ENCODE measurements around the gene ARL17B.
"Not testable (repeated sequence)": the region's sequence is repeated elsewhere in the genome, so short reads cannot be mapped to it uniquely, and the experiment has no call there.

The ARL17B gene

GRCh38 chr17:46361755-46362154 is at the start of gene ARL17B:
TSS of gene ARL17B (minus strand) at chr17:46361766. CDS start at chr17:46358397, 3,369 bp downstream.
- in situ Hi-C loops (cut with HindIII; ENCODE audit: low pct_unique_long_range_greater_than_20kb, low sequenced_read_pairs); DNase-seq (ENCODE audit: low read depth in 1 of 2, low spot score in 1 of 2): not testable (repeated sequence)

GRCh38 chr17:46409864-46410263 is 48.3 kb upstream of the ARL17B start:
- DNase-seq (ENCODE audit: low read depth in 1 of 2, low spot score in 1 of 2); in situ Hi-C loops (cut with HindIII; ENCODE audit: low pct_unique_long_range_greater_than_20kb, low sequenced_read_pairs): not testable (repeated sequence)

GRCh38 chr17:46407155-46407554 is 45.6 kb upstream of the ARL17B start:
- in situ Hi-C loops (cut with HindIII; ENCODE audit: low pct_unique_long_range_greater_than_20kb, low sequenced_read_pairs); DNase-seq (ENCODE audit: low read depth in 1 of 2, low spot score in 1 of 2): not testable (repeated sequence)

- in situ Hi-C loops (cut with HindIII; ENCODE audit: low pct_unique_long_range_greater_than_20kb, low sequenced_read_pairs); DNase-seq (ENCODE audit: low read depth in 1 of 2, low spot score in 1 of 2): not testable (repeated sequence)
These were observed 39.6 kb upstream of the ARL17B start for GRCh38 chr17:46401033-46401787.

- in situ Hi-C loops (cut with HindIII; ENCODE audit: low pct_unique_long_range_greater_than_20kb, low sequenced_read_pairs); DNase-seq (ENCODE audit: low read depth in 1 of 2, low spot score in 1 of 2): not testable (repeated sequence)
These were observed 39.0 kb upstream of the ARL17B start for GRCh38 chr17:46400543-46400942.

GRCh38 chr17:46399993-46400392 is 38.4 kb upstream of the ARL17B start:
- in situ Hi-C loops (cut with HindIII; ENCODE audit: low pct_unique_long_range_greater_than_20kb, low sequenced_read_pairs); DNase-seq (ENCODE audit: low read depth in 1 of 2, low spot score in 1 of 2): not testable (repeated sequence)

GRCh38 chr17:46396292-46396691 is 34.7 kb upstream of the ARL17B start:
- in situ Hi-C loops (cut with HindIII; ENCODE audit: low pct_unique_long_range_greater_than_20kb, low sequenced_read_pairs); DNase-seq (ENCODE audit: low read depth in 1 of 2, low spot score in 1 of 2): not testable (repeated sequence)

- DNase-seq (ENCODE audit: low read depth in 1 of 2, low spot score in 1 of 2); in situ Hi-C loops (cut with HindIII; ENCODE audit: low pct_unique_long_range_greater_than_20kb, low sequenced_read_pairs): not testable (repeated sequence)
These were observed 32.1 kb upstream of the ARL17B start for GRCh38 chr17:46393702-46394101.

GRCh38 chr17:46385491-46385890 is 23.9 kb upstream of the ARL17B start:
- in situ Hi-C loops (cut with HindIII; ENCODE audit: low pct_unique_long_range_greater_than_20kb, low sequenced_read_pairs); DNase-seq (ENCODE audit: low read depth in 1 of 2, low spot score in 1 of 2): not testable (repeated sequence)

- DNase-seq (ENCODE audit: low read depth in 1 of 2, low spot score in 1 of 2); in situ Hi-C loops (cut with HindIII; ENCODE audit: low pct_unique_long_range_greater_than_20kb, low sequenced_read_pairs): not testable (repeated sequence)
These were observed 21.6 kb upstream of the ARL17B start for GRCh38 chr17:46383118-46383517.

GRCh38 chr17:46373418-46373817 is 11.9 kb upstream of the ARL17B start:
- in situ Hi-C loops (cut with HindIII; ENCODE audit: low pct_unique_long_range_greater_than_20kb, low sequenced_read_pairs); DNase-seq (ENCODE audit: low read depth in 1 of 2, low spot score in 1 of 2): not testable (repeated sequence)

GRCh38 chr17:46372236-46373229 is 11.0 kb upstream of the ARL17B start:
- DNase-seq (ENCODE audit: low read depth in 1 of 2, low spot score in 1 of 2); in situ Hi-C loops (cut with HindIII; ENCODE audit: low pct_unique_long_range_greater_than_20kb, low sequenced_read_pairs): not testable (repeated sequence)

GRCh38 chr17:46367520-46367919 is 6.0 kb upstream of the ARL17B start:
- in situ Hi-C loops (cut with HindIII; ENCODE audit: low pct_unique_long_range_greater_than_20kb, low sequenced_read_pairs); DNase-seq (ENCODE audit: low read depth in 1 of 2, low spot score in 1 of 2): not testable (repeated sequence)

GRCh38 chr17:46361145-46361735 is 326 bp downstream of the ARL17B start:
- DNase-seq (ENCODE audit: low read depth in 1 of 2, low spot score in 1 of 2); in situ Hi-C loops (cut with HindIII; ENCODE audit: low pct_unique_long_range_greater_than_20kb, low sequenced_read_pairs): not testable (repeated sequence)

GRCh38 chr17:46353856-46354255 is 7.7 kb downstream of the ARL17B start:
- DNase-seq (ENCODE audit: low read depth in 1 of 2, low spot score in 1 of 2); in situ Hi-C loops (cut with HindIII; ENCODE audit: low pct_unique_long_range_greater_than_20kb, low sequenced_read_pairs): not testable (repeated sequence)

GRCh38 chr17:46349060-46349459 is 12.5 kb downstream of the ARL17B start:
- DNase-seq (ENCODE audit: low read depth in 1 of 2, low spot score in 1 of 2); in situ Hi-C loops (cut with HindIII; ENCODE audit: low pct_unique_long_range_greater_than_20kb, low sequenced_read_pairs): not testable (repeated sequence)

GRCh38 chr17:46348345-46348744 is 13.2 kb downstream of the ARL17B start:
- DNase-seq (ENCODE audit: low read depth in 1 of 2, low spot score in 1 of 2); in situ Hi-C loops (cut with HindIII; ENCODE audit: low pct_unique_long_range_greater_than_20kb, low sequenced_read_pairs): not testable (repeated sequence)

GRCh38 chr17:46342131-46342530 is 19.4 kb downstream of the ARL17B start:
- in situ Hi-C loops (cut with HindIII; ENCODE audit: low pct_unique_long_range_greater_than_20kb, low sequenced_read_pairs); DNase-seq (ENCODE audit: low read depth in 1 of 2, low spot score in 1 of 2): not testable (repeated sequence)

All from T47D (cell line).